HCT116 (cell line): ENCODE results near the gene CYP21A2.

Source experiments
- EZH2phosphoT487 ChIP-seq: fragments of 200-600 bp; IDR thresholded peaks from 2 replicates; pipeline ENCODE4 v1.6.1; 2018; ENCODE audit warnings: antibody characterized with exemption, borderline replicate concordance
- POLR2A ChIP-seq: IDR thresholded peaks from 2 replicates; pipeline ENCODE4 v1.7.0; 2011; ENCODE audit warnings: borderline replicate concordance; ENCODE audit not compliant: insufficient read depth, insufficient read length; ENCODE audit errors: extremely low read depth
- SP1 ChIP-seq: IDR thresholded peaks from 2 replicates; pipeline ENCODE4 v1.6.1; 2012; ENCODE audit warnings: low read depth
- SRF ChIP-seq: IDR thresholded peaks from 2 replicates; pipeline ENCODE4 v1.6.1; 2012; ENCODE audit warnings: low read depth
- YY1 ChIP-seq: IDR thresholded peaks from 2 replicates; pipeline ENCODE4 v1.6.1; 2011; ENCODE audit warnings: low read length, low read depth, moderate library complexity, mild to moderate bottlenecking; ENCODE audit not compliant: insufficient replicate concordance; ENCODE audit errors: extremely low read depth
- TF ChIP-seq, protein P1 (sequence below), 3 experiments: fragments of 200-600 bp in 1 of 3; sonication (generic) in 1 of 3; IDR thresholded peaks in 2 of 3; conservative IDR thresholded peaks in 1 of 3; 2 replicates each; pipeline ENCODE4 v1.5.1; 2012 to 2017; ENCODE audit warnings: low read depth in 2 of 3, low read length in 2 of 3, antibody characterized with exemption in 1 of 3, borderline replicate concordance in 1 of 3, control low read depth in 1 of 3, mild to moderate bottlenecking in 1 of 3, mixed read lengths in 1 of 3, mixed run types in 1 of 3, moderate library complexity in 1 of 3; ENCODE audit not compliant: insufficient read depth in 1 of 3

DNA sequence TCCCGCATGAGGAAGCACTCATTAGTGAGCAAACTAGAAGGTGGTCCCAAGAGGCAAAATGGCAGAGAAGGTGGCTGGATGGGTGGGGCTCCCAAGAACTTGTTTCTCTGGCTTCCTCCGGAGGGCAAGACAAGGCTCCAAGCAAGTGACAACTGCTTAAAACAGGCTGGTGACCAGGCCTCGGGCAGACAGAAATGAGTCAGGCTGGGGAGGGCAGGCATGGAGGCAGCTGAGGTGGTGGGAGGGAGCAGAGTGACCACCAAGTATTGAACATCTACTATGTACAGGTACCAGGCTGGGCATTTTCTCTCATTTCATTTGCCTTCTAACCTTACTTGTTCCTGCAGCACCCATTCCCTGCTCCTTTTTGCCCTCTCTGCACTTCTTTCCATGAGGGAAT, 37.6 kb downstream of the CYP21A2 start:
- TF ChIP-seq, protein P1, sequence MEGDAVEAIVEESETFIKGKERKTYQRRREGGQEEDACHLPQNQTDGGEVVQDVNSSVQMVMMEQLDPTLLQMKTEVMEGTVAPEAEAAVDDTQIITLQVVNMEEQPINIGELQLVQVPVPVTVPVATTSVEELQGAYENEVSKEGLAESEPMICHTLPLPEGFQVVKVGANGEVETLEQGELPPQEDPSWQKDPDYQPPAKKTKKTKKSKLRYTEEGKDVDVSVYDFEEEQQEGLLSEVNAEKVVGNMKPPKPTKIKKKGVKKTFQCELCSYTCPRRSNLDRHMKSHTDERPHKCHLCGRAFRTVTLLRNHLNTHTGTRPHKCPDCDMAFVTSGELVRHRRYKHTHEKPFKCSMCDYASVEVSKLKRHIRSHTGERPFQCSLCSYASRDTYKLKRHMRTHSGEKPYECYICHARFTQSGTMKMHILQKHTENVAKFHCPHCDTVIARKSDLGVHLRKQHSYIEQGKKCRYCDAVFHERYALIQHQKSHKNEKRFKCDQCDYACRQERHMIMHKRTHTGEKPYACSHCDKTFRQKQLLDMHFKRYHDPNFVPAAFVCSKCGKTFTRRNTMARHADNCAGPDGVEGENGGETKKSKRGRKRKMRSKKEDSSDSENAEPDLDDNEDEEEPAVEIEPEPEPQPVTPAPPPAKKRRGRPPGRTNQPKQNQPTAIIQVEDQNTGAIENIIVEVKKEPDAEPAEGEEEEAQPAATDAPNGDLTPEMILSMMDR (IDR thresholded peaks at IDR 0.05 in 2 of 3, conservative IDR thresholded peaks at IDR 0.05 in 1 of 3; ENCODE audit: borderline replicate concordance in 1 of 3, insufficient read depth in 1 of 3, low read depth in 2 of 3, low read length in 2 of 3): no peak
- TF ChIP-seq EZH2phosphoT487 (no peak), SRF (no peak), POLR2A (no peak), YY1 (no peak), SP1 (no peak)
